WTC11 (cell line): ENCODE results near the gene SPANXB1.
"Not testable (repeated sequence)": the region's sequence is repeated elsewhere in the genome, so short reads cannot be mapped to it uniquely, and the experiment has no call there.

Experiments
- FOXP4 ChIP-seq: sonication (generic); formaldehyde crosslinking; IDR thresholded peaks from 2 replicates; pipeline ENCODE4 v1.8.0; 2022; ENCODE audit warnings: mild to moderate bottlenecking, missing genetic modification reagents
- KAT7 ChIP-seq: sonication (generic); formaldehyde crosslinking; IDR thresholded peaks from 2 replicates; pipeline ENCODE4 v1.8.1; 2023; ENCODE audit warnings: missing genetic modification reagents, mild to moderate bottlenecking, borderline replicate concordance
- PRDM15 ChIP-seq: sonication (generic); formaldehyde crosslinking; IDR thresholded peaks from 2 replicates; pipeline ENCODE4 v1.8.0; 2022; ENCODE audit warnings: missing genetic modification reagents
- RORB ChIP-seq: fragments of 250-450 bp; sonication (Bioruptor Pico); IDR thresholded peaks from 2 replicates; pipeline ENCODE4 v1.9.0; 2021; ENCODE audit warnings: mild to moderate bottlenecking
- SMAD4 ChIP-seq: sonication (generic); formaldehyde crosslinking; IDR thresholded peaks from 2 replicates; pipeline ENCODE4 v1.8.0; 2022; ENCODE audit warnings: mild to moderate bottlenecking, missing genetic modification reagents
- TEAD4 ChIP-seq: sonication (generic); formaldehyde crosslinking; IDR thresholded peaks from 2 replicates; pipeline ENCODE4 v1.8.0; 2022; ENCODE audit warnings: mild to moderate bottlenecking, missing genetic modification reagents
- ZBTB21 ChIP-seq: sonication (generic); formaldehyde crosslinking; IDR thresholded peaks from 2 replicates; pipeline ENCODE4 v1.8.1; 2023; ENCODE audit warnings: mild to moderate bottlenecking, missing genetic modification reagents, borderline replicate concordance
- TF ChIP-seq, protein P1 (sequence below): fragments of 200-600 bp; IDR thresholded peaks from 2 replicates; pipeline ENCODE4 v1.8.0; 2022; ENCODE audit warnings: antibody characterized with exemption
- TF ChIP-seq, protein P2 (sequence below): sonication (generic); formaldehyde crosslinking; IDR thresholded peaks from 2 replicates; pipeline ENCODE4 v1.8.1; 2022; ENCODE audit warnings: mild to moderate bottlenecking, moderate library complexity, missing genetic modification reagents

DNA sequence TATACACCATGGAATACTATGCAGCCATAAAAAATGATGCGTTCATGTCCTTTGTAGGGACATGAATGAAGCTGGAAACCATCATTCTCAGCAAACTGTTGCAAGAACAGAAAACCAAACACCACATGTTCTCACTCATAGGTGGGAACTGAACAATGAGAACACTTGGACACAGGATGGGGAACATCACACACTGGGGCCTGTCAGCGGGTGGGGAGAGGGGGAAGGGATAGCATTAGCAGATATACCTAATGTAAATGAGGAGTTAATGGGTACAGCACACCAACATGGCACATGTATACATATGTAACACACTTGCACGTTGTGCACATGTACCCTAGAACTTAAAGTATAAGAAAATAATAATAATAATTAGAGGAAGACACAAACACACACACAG, 47.5 kb downstream of the SPANXB1 start:
- not testable (repeated sequence) for TF ChIP-seq SMAD4; TEAD4 (CRISPR knock-in tag); RORB (CRISPR knock-in tag); FOXP4 (CRISPR knock-in tag); KAT7; PRDM15 (CRISPR knock-in tag); ZBTB21 (CRISPR knock-in tag)
- TF ChIP-seq, protein P1, sequence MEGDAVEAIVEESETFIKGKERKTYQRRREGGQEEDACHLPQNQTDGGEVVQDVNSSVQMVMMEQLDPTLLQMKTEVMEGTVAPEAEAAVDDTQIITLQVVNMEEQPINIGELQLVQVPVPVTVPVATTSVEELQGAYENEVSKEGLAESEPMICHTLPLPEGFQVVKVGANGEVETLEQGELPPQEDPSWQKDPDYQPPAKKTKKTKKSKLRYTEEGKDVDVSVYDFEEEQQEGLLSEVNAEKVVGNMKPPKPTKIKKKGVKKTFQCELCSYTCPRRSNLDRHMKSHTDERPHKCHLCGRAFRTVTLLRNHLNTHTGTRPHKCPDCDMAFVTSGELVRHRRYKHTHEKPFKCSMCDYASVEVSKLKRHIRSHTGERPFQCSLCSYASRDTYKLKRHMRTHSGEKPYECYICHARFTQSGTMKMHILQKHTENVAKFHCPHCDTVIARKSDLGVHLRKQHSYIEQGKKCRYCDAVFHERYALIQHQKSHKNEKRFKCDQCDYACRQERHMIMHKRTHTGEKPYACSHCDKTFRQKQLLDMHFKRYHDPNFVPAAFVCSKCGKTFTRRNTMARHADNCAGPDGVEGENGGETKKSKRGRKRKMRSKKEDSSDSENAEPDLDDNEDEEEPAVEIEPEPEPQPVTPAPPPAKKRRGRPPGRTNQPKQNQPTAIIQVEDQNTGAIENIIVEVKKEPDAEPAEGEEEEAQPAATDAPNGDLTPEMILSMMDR = not testable (repeated sequence)
- TF ChIP-seq, protein P2, sequence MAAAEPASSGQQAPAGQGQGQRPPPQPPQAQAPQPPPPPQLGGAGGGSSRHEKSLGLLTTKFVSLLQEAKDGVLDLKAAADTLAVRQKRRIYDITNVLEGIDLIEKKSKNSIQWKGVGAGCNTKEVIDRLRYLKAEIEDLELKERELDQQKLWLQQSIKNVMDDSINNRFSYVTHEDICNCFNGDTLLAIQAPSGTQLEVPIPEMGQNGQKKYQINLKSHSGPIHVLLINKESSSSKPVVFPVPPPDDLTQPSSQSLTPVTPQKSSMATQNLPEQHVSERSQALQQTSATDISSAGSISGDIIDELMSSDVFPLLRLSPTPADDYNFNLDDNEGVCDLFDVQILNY (CRISPR knock-in tag) = not testable (repeated sequence)
